Muscle layer of colon (tissue), 2 donors: Measurements from ENCODE around the gene TSHZ3.

Experiments used
- H3K27ac ChIP-seq: one replicate; pipeline ENCODE4 v1.7.0; 2013; ENCODE audit warnings: low read depth, mild to moderate bottlenecking, low read length, moderate library complexity
- H3K27me3 ChIP-seq, 2 donors: one replicate each; pipeline ENCODE4 v1.7.0; 2013; ENCODE audit warnings: low read length in 2 of 2, mild to moderate bottlenecking in 2 of 2; ENCODE audit not compliant: insufficient read depth in 2 of 2, control insufficient read depth in 1 of 2
- H3K36me3 ChIP-seq: one replicate; pipeline ENCODE4 v1.7.0; 2013; ENCODE audit warnings: mild to moderate bottlenecking, low read length; ENCODE audit not compliant: insufficient read depth
- H3K4me1 ChIP-seq: one replicate; pipeline ENCODE4 v1.7.0; 2013; ENCODE audit warnings: mild to moderate bottlenecking, low read length; ENCODE audit not compliant: insufficient read depth
- H3K4me3 ChIP-seq, 2 donors: one replicate each; pipeline ENCODE4 v1.7.0; 2013; ENCODE audit warnings: low read length in 2 of 2, low read depth in 1 of 2, mild to moderate bottlenecking in 1 of 2, moderate library complexity in 1 of 2
- H3K9ac ChIP-seq: one replicate; pipeline ENCODE4 v1.7.0; 2013; ENCODE audit warnings: low read length
- H3K9me3 ChIP-seq: one replicate; pipeline ENCODE4 v1.7.0; 2013; ENCODE audit warnings: mild to moderate bottlenecking, low read length
- donor health status: abdominal sarcoma.
- donor health status: Adenocarcinoma of cecum.

The TSHZ3 gene

GRCh38 chr19:31380854-31381253 is 31.6 kb upstream of the TSHZ3 start:
- Histone ChIP-seq H3K4me1 (peaks cover 3% of the 10 kb centered on the region), H3K27ac (no peak overlapping the region), H3K9ac (no peak overlapping the region), H3K36me3 (no peaks in the 10 kb centered on the region), H3K4me3 (no peak overlapping the region), H3K27me3 (no peaks in the 10 kb centered on the region), H3K9me3 (no peaks in the 10 kb centered on the region)

DNA sequence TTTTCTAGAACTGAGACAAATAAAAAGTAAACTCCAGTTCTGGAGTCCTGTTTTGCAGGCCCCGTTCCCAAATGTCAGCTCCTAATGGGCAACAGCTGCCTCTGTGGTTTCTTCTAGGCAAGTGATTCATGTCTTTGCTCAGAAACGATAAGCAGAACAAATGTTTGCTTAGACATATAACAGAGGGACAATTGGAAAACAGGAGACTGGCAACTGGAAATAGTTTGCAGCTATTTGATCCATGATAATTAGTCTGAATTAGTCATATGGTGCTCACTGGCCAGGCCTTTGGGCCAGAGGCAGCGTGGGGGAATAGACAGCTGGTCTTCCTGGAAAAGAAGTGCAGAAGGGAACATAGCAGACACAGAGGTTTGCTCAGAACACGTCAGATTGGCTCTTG is 29.2 kb upstream of the TSHZ3 start:
- no peaks in the 10 kb centered on the region for H3K36me3 ChIP-seq
- no peaks in the 10 kb centered on the region for H3K9me3 ChIP-seq
- no peaks in the 10 kb centered on the region for H3K27me3 ChIP-seq
- peaks cover 3% of the 10 kb centered on the region for H3K4me1 ChIP-seq
- H3K4me3 ChIP-seq = no peak overlapping the region
- no peak overlapping the region for H3K9ac ChIP-seq
- H3K27ac ChIP-seq = no peak overlapping the region

- Histone ChIP-seq H3K4me1 (peaks cover 3% of the 10 kb centered on the region), H3K4me3 (no peak overlapping the region), H3K9ac (no peak overlapping the region), H3K27ac (no peak overlapping the region), H3K27me3 (no peaks in the 10 kb centered on the region), H3K36me3 (no peaks in the 10 kb centered on the region), H3K9me3 (no peaks in the 10 kb centered on the region)
These were observed 28.5 kb upstream of the TSHZ3 start for GRCh38 chr19:31377736-31378135.

DNA sequence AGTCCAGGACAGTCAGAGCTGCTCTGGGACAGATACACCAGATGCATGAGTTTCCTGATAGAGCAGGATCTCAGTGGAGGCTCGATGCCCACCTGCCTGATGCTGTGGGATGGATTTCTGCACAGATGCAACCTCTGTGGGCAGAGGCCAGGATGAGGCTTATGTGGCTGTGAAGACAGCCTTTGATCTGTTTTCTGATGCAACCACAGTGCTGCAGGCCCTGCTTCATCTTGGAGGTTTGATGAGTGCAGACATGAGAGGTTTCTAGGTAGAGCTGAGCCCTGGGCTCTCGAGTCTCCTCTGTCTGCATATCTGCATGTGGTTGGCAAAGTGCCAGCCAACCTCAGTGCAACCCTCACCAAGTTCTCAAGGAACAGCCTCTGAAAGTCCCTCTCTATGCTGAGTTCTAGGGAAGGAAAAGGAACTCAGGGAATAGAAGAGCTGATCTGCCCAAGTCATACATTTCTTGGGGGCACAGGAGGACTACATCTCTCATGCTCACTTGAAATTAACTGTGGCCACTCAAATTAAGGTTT is 23.1 kb upstream of the TSHZ3 start:
- Histone ChIP-seq H3K4me1 (no peaks in the 10 kb centered on the region), H3K9ac (no peak overlapping the region), H3K9me3 (no peaks in the 10 kb centered on the region), H3K27me3 (no peaks in the 10 kb centered on the region), H3K27ac (no peak overlapping the region), H3K4me3 (no peak overlapping the region), H3K36me3 (no peaks in the 10 kb centered on the region)

- no peak overlapping the region for H3K27ac ChIP-seq
- no peaks in the 10 kb centered on the region for H3K4me1 ChIP-seq
- no peaks in the 10 kb centered on the region for H3K27me3 ChIP-seq
- H3K4me3 ChIP-seq = no peak overlapping the region
- H3K36me3 ChIP-seq = no peaks in the 10 kb centered on the region
- H3K9ac ChIP-seq = no peak overlapping the region
- no peaks in the 10 kb centered on the region for H3K9me3 ChIP-seq
These were observed 21.0 kb upstream of the TSHZ3 start for GRCh38 chr19:31370216-31370615.

DNA sequence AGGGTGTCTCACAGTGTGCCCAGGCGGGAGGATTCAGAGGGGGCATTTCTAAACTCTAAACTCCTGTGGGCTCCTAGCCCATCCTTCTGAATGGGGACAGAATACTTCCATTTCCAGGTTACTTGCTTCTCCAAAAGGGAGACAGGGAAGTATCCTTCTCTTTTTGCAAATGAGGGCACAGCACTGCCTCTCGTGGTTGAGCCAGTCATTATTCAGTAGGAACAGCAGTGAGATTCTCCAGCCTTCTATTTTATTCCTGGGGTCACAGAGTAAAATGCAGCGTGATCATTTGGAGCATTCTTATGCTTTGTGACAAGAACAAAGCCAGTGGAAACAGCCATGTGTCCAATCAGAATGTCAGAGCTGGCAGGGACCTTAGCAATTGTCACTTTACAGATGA is 15.7 kb upstream of the TSHZ3 start:
- Histone ChIP-seq H3K27me3 (no peaks in the 10 kb centered on the region), H3K4me3 (no peak overlapping the region), H3K9me3 (no peaks in the 10 kb centered on the region), H3K36me3 (no peaks in the 10 kb centered on the region), H3K9ac (no peak overlapping the region), H3K27ac (no peak overlapping the region), H3K4me1 (no peaks in the 10 kb centered on the region)

DNA sequence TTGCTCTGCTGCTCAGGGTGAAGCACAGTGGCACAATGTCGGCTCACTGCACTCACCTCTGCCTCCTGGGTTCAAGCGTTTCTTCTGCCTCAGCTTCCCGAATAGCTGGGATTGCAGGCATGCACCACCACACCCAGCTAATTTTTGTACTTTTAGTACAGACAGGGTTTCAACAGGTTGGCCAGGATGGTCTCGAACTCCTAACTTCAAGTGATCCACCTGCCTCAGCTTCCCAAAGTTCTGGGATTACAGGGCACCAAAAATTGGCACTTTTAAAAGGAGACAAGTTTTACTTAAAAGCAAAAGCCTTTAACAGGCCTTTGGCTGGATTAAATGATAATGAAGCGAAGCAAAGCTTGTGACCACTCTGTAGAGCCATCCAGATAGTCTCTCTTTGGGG is 12.5 kb upstream of the TSHZ3 start:
- Histone ChIP-seq H3K27me3 (no peaks in the 10 kb centered on the region), H3K9ac (no peak overlapping the region), H3K9me3 (no peaks in the 10 kb centered on the region), H3K27ac (no peak overlapping the region), H3K36me3 (no peaks in the 10 kb centered on the region), H3K4me1 (no peaks in the 10 kb centered on the region), H3K4me3 (no peak overlapping the region)

GRCh38 chr19:31357315-31357673 is 8.1 kb upstream of the TSHZ3 start:
- Histone ChIP-seq H3K4me3 (no peak overlapping the region), H3K27me3 (no peaks in the 10 kb centered on the region), H3K9ac (no peak overlapping the region)

GRCh38 chr19:31356587-31357314 is 7.5 kb upstream of the TSHZ3 start:
- Histone ChIP-seq H3K4me3 (no peak overlapping the region), H3K9ac (no peak overlapping the region), H3K27me3 (no peaks in the 10 kb centered on the region), H3K9me3 (no peaks in the 10 kb centered on the region), H3K27ac (no peak overlapping the region), H3K4me1 (peaks cover 8% of the 10 kb centered on the region), H3K36me3 (no peaks in the 10 kb centered on the region)

More at GRCh38 chr19:31357315-31357673, 8.1 kb upstream of the TSHZ3 start:
- Histone ChIP-seq H3K36me3 (no peaks in the 10 kb centered on the region), H3K4me1 (peaks cover 2% of the 10 kb centered on the region), H3K27ac (no peak overlapping the region), H3K9me3 (no peaks in the 10 kb centered on the region)

DNA sequence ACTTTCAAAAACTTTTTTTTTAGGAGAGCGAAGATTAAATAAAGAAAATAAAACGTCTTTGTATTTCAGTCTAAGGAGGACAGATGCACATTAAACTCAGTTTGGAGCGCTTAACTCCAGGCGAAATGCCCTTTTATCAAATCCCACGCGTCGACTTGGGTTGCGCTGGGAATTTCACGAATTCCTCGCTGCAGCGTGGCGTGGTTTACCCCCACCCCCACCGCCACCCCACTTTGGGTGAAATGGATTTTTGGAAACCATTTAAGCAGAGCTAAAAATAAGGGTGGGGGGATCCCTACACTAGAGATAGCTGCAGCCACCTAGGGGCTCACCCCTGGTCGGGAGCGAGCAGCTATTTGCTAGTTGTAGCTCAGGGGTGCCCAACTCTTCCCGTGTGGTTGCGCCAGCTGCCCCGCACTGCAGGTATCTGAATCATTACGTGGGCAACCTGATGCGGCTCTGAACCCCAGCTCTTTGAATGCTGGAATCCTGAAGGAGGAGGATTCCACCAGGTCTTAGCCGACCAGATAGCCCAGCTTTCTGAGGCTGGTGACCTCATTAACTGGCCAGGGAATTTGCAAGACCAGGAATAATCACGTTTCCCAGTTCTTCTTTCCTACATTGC is 6.5 kb upstream of the TSHZ3 start:
- Histone ChIP-seq H3K4me1 (peaks cover 8% of the 10 kb centered on the region), H3K27ac (no peak overlapping the region), H3K27me3 (no peaks in the 10 kb centered on the region), H3K4me3 (no peak overlapping the region), H3K36me3 (no peaks in the 10 kb centered on the region), H3K9me3 (no peaks in the 10 kb centered on the region), H3K9ac (no peak overlapping the region)

- H3K4me3 ChIP-seq = no peak overlapping the region
- H3K9ac ChIP-seq = no peak overlapping the region
- no peaks in the 10 kb centered on the region for H3K9me3 ChIP-seq
- H3K36me3 ChIP-seq = no peaks in the 10 kb centered on the region
- no peak overlapping the region for H3K27ac ChIP-seq
- H3K4me1 ChIP-seq = peaks cover 8% of the 10 kb centered on the region
- H3K27me3 ChIP-seq = no peaks in the 10 kb centered on the region
These were observed 5.8 kb upstream of the TSHZ3 start for GRCh38 chr19:31354799-31355664.
